RWPE2 (cell line): ENCODE measurements around the gene PLEKHA3.

Experiments used
- ATAC-seq: fragments of 200-7000 bp; cut with Tn5 transposase; 3 replicates; pipeline ENCODE4 v1.9.1; 2021; ENCODE audit warnings: low read depth
- DNase-seq: peaks from one replicate; pipeline ENCODE4 v3.0.0-alpha.2; 2020; ENCODE audit warnings: low spot score
- H3K27ac ChIP-seq: fragments of 450-650 bp; 2 replicates; pipeline ENCODE4 v1.5.1; 2017; ENCODE audit warnings: mild to moderate bottlenecking; ENCODE audit not compliant: poor library complexity, severe bottlenecking
- H3K27me3 ChIP-seq: fragments of 250-450 bp; sonication (Bioruptor Pico); 2 replicates; pipeline ENCODE4 v1.5.1; 2021; ENCODE audit warnings: mild to moderate bottlenecking, moderate library complexity; ENCODE audit not compliant: insufficient read depth, poor library complexity, severe bottlenecking
- H3K36me3 ChIP-seq: fragments of 250-450 bp; sonication (Bioruptor Pico); 2 replicates; pipeline ENCODE4 v1.5.1; 2020; ENCODE audit warnings: low read depth, mild to moderate bottlenecking, moderate library complexity
- H3K4me1 ChIP-seq: fragments of 250-450 bp; sonication (Bioruptor Pico); 2 replicates; pipeline ENCODE4 v1.5.1; 2021; ENCODE audit warnings: mild to moderate bottlenecking, moderate library complexity; ENCODE audit not compliant: insufficient read depth, poor library complexity, severe bottlenecking
- H3K4me3 ChIP-seq: fragments of 250-450 bp; sonication (Bioruptor Pico); 2 replicates; pipeline ENCODE4 v1.5.1; 2021; ENCODE audit warnings: mild to moderate bottlenecking, moderate library complexity; ENCODE audit not compliant: severe bottlenecking
- H3K9me3 ChIP-seq: fragments of 250-450 bp; sonication (Bioruptor Pico); 2 replicates; pipeline ENCODE4 v1.5.1; 2021; ENCODE audit warnings: mild to moderate bottlenecking, moderate library complexity; ENCODE audit not compliant: severe bottlenecking
- TF ChIP-seq, protein P1 (sequence below): fragments of 450-650 bp; IDR thresholded peaks from one replicate; pipeline ENCODE4 v1.5.1; 2017; ENCODE audit warnings: mild to moderate bottlenecking, moderate library complexity; ENCODE audit not compliant: poor library complexity, severe bottlenecking

Gene PLEKHA3

DNA sequence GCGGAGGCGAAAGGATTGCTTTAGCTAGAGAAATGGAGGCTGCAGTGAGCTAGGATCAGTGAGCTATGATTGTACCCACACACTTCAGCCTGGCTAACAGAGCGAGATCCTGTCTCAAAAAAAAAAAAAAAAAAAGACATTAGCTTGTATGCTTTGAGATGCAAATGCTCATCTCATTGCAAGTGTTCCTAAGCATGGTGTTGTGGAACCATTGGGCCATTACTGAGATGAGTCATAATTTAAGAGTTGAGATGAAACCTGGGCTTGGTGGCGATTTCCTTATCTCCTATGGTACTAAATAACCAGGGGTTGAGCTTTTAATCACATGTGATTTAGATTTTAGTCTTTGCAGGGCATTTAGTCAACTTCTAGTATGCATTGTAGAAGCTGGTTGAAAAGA lies 2.2 kb downstream of the PLEKHA3 start:
- Histone ChIP-seq H3K4me3 (no peak overlapping the region), H3K27ac (no peak overlapping the region), H3K9me3 (no peaks in the 10 kb centered on the region), H3K36me3 (no peaks in the 10 kb centered on the region), H3K27me3 (no peaks in the 10 kb centered on the region), H3K4me1 (peaks cover 23% of the 10 kb centered on the region)
- ATAC-seq (no peak), DNase-seq (no peak)
- TF ChIP-seq, protein P1, sequence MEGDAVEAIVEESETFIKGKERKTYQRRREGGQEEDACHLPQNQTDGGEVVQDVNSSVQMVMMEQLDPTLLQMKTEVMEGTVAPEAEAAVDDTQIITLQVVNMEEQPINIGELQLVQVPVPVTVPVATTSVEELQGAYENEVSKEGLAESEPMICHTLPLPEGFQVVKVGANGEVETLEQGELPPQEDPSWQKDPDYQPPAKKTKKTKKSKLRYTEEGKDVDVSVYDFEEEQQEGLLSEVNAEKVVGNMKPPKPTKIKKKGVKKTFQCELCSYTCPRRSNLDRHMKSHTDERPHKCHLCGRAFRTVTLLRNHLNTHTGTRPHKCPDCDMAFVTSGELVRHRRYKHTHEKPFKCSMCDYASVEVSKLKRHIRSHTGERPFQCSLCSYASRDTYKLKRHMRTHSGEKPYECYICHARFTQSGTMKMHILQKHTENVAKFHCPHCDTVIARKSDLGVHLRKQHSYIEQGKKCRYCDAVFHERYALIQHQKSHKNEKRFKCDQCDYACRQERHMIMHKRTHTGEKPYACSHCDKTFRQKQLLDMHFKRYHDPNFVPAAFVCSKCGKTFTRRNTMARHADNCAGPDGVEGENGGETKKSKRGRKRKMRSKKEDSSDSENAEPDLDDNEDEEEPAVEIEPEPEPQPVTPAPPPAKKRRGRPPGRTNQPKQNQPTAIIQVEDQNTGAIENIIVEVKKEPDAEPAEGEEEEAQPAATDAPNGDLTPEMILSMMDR = no peak

DNA sequence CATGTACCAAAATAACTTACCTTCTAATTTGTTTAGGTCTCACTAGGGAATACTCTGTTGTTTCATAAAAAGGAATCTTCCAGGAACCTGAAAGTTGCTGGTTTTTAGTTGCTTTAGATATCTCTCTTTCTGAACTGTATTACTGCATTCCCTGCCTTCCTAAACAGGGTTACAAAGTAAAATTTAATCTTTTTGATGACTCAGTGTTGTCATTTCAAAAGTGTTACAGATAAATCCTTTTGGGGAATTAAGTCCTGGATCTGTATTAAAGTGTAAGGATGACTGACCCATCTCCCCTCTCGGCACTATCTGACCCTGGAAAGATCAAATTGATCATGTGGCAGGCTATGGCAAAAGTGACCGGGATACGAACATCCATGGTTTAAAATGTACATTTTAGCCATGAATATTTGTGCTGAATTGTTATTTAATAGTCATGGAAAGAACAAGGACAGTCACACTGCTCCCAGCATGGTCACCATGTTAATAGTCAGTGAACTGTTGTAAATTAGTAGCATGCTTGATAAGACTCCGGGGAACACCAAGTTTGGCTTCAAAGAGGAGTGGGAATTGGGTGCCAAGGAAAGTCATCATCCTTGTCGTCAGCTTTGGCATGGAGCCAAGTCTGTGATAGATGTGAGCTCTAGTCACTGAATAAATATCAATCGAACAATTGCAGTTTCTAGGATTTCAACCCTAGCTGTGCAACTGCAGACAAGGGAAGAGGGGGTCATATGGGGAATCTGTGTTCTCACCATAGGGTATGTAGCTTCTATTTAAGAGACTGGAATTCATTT lies 4.2 kb downstream of the PLEKHA3 start:
- Histone ChIP-seq H3K36me3 (no peaks in the 10 kb centered on the region), H3K4me1 (peaks cover 19% of the 10 kb centered on the region), H3K27me3 (no peaks in the 10 kb centered on the region), H3K4me3 (no peak overlapping the region), H3K27ac (no peak overlapping the region), H3K9me3 (no peaks in the 10 kb centered on the region)
- ATAC-seq (no peak), DNase-seq (no peak)
- TF ChIP-seq, protein P1 = no peak

DNA sequence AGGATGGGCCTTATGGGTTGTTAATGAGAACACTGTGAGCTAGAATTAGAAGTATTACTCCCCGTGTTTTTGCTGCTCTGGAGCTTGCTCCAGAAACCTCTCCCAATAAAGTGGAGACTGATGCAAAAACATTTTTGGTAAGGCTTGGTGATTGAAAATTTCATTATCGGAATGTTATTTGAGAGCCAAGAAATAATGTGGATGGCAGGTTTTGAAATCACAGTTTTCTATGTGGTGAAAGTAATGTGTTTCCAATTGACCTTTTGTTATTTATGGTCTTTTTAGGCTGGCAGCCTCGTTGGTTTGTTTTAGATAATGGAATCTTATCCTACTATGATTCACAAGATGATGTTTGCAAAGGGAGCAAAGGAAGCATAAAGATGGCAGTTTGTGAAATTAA lies 5.1 kb downstream of the PLEKHA3 start:
- no peak for DNase-seq
- no peak for ATAC-seq
- TF ChIP-seq, protein P1 = no peak
- Histone ChIP-seq H3K9me3 (no peaks in the 10 kb centered on the region), H3K36me3 (peaks cover 8% of the 10 kb centered on the region), H3K4me1 (peaks cover 15% of the 10 kb centered on the region), H3K4me3 (no peak overlapping the region), H3K27me3 (no peaks in the 10 kb centered on the region), H3K27ac (no peak overlapping the region)

DNA sequence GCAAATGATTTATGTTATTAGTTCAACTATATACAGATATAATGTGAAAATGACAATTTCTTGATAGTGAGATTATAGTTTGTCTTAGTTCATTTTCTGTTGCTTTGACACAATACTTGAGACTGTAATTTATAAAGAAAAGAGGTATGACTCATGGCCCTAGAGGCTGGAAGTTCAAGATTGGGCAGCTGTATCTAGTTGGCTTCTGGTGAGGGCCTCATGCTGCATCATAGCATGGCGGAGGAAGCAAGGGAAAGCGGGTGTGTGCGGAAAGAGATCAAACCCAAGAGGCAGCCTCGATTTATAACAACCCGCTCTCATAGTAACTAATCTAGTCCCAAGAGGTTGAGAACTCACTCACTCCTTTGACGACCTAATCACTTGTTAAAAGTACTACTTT lies 11.4 kb downstream of the PLEKHA3 start:
- TF ChIP-seq, protein P1 = no peak
- ATAC-seq (no peak), DNase-seq (no peak)
- no peaks in the 10 kb centered on the region for H3K27me3 ChIP-seq
- no peaks in the 10 kb centered on the region for H3K4me1 ChIP-seq
- peaks cover 50% of the 10 kb centered on the region for H3K36me3 ChIP-seq
- H3K27ac ChIP-seq = no peak overlapping the region
- no peaks in the 10 kb centered on the region for H3K9me3 ChIP-seq
- no peak overlapping the region for H3K4me3 ChIP-seq

DNA sequence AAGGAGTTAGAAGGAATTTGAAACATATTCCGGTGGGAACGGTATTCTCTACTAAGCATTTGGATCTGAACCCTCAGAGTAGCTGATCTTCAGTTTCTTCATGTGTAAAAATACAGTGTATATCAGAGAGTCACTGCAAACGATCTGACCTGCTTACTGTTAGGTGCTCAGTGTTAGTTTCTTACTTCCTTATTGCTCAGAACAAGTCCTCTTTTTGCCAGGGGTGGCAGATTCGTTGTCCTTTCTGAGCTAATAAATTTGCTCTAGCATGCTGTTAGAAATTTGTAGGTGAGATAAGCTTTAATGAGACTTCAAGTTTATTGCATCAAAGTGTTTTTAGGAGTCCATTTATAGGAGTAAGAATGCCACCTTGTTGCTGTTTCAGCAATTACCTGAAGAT lies 15.8 kb downstream of the PLEKHA3 start:
- Histone ChIP-seq H3K4me1 (no peaks in the 10 kb centered on the region), H3K9me3 (no peaks in the 10 kb centered on the region), H3K4me3 (no peak overlapping the region), H3K36me3 (peaks cover 71% of the 10 kb centered on the region), H3K27ac (no peak overlapping the region), H3K27me3 (no peaks in the 10 kb centered on the region)
- TF ChIP-seq, protein P1 = no peak
- ATAC-seq (no peak), DNase-seq (no peak)
